GM13977 (cell line): ENCODE data around the gene TMEM52.

Source experiments
- DNase-seq: peaks from one replicate; pipeline ENCODE4 v3.0.0; 2012; ENCODE audit warnings: low spot score
- CTCF ChIP-seq: IDR thresholded peaks from 2 replicates; pipeline ENCODE4 v1.5.1; 2012; ENCODE audit warnings: mild to moderate bottlenecking, control low read depth; ENCODE audit not compliant: insufficient read depth; ENCODE audit errors: extremely low read depth, missing control alignments
- in situ Hi-C: fragments of 300-500 bp; cut with MboI; formaldehyde crosslinking; loops from one replicate; pipeline ENCODE4 v1.12.0; 2022; ENCODE audit warnings: low sequenced_read_pairs, low pct_unique_long_range_greater_than_20kb, mixed read lengths, inconsistent platforms; ENCODE audit not compliant: unreplicated experiment

TMEM52 gene

GRCh38 chr1:1963570-1963969, 44.5 kb upstream of the TMEM52 start:
- in situ Hi-C loops, result loop anchor here (25.0 kb wide), 1 partner anchor 424 kb away; the partner anchor contains the start of genes MORN1 and RER1
- no peak for TF ChIP-seq CTCF
- no peak for DNase-seq

GRCh38 chr1:1962752-1963151, 43.7 kb upstream of the TMEM52 start:
- no peak for DNase-seq
- in situ Hi-C loops, result loop anchor here (25.0 kb wide), 1 partner anchor 425 kb away; the partner anchor contains the start of genes MORN1 and RER1
- no peak for TF ChIP-seq CTCF

- in situ Hi-C loops, result loop anchor here (25.0 kb wide), 1 partner anchor 427 kb away; the partner anchor contains the start of genes MORN1 and RER1
- TF ChIP-seq CTCF, result no peak
- no peak for DNase-seq
Measured at GRCh38 chr1:1960480-1961196, 41.6 kb upstream of the TMEM52 start.

GRCh38 chr1:1959840-1960479, 40.9 kb upstream of the TMEM52 start:
- peak; percentile 88 for DNase-seq
- peak; percentile 90 for TF ChIP-seq CTCF
- in situ Hi-C loops, result loop anchor here (25.0 kb wide), 1 partner anchor 427 kb away; the partner anchor contains the start of genes MORN1 and RER1

GRCh38 chr1:1959459-1959839, 40.4 kb upstream of the TMEM52 start:
- in situ Hi-C loops, result loop anchor here (25.0 kb wide), 1 partner anchor 428 kb away; the partner anchor contains the start of genes MORN1 and RER1
- TF ChIP-seq CTCF, result no peak
- no peak for DNase-seq

- in situ Hi-C loops, result loop anchor here (25.0 kb wide), 1 partner anchor 429 kb away; the partner anchor contains the start of genes MORN1 and RER1
- TF ChIP-seq CTCF, result no peak
- DNase-seq, result no peak
Measured at GRCh38 chr1:1958071-1958541, 39.0 kb upstream of the TMEM52 start.
